ENCODE results near the gene DHRSX.
"Not testable (repeated sequence)": the region's sequence is repeated elsewhere in the genome, so short reads cannot be mapped to it uniquely, and the experiment has no call there.

DHRSX gene

DNA sequence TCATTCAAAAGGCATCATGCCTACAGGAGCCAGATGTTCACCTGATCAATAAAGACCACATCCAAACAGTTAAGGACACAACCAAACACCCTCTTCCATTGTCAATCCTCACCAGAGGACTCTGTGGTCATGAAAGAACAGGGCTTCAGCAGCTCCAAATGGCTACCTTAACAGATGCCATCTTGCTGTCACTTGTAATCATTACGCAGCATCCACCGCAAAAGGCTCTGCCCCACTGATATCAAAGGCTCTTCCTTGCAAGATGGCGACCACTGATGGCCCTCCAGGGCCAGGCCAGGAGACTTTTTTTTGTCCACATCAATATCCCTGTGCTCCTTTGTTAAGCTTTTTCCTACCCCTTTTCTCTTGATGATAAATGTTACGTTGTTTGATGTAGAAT is 157.4 kb downstream of the DHRSX start:
- DNase-seq, result no peak

DNA sequence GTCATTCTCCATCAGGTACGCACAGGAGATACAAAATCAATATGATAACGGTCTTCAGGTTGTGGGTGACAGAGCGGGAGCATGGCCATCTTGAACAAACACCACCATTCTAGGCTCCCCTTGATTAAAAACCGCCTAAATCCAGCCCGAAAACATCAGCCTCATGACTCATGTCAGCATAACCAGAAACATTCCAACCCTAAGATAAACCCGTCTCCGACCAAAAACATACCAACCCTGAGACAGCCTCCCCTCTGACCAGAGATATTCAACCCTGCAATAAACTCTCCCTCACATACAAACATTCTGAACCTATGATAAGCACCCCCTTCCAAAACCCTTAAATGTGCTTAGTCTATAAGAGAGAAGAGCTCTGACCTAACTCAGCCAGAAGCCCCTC is 157.9 kb downstream of the DHRSX start:
- DNase-seq, result peak; percentile 78

DNA sequence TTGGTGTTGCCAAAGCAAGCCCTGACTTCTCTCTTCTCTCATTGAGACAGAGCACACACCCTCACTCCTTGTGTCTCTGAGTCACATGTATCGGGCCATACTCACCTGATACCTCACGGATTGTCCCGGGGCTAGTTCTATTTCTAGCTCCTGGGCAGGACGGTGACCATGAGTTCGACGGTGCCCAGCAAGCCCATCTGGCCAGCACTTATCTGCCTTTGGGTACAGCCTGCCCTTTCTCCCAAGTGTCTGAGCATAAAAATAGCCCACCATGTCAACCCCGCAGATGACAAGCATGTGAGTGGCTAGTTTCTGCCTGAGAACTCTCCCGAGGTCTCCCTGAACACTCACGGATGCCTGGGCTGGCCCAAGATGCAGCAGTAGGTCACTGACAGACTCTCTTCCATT is 158.5 kb downstream of the DHRSX start:
- no peak for DNase-seq

DNA sequence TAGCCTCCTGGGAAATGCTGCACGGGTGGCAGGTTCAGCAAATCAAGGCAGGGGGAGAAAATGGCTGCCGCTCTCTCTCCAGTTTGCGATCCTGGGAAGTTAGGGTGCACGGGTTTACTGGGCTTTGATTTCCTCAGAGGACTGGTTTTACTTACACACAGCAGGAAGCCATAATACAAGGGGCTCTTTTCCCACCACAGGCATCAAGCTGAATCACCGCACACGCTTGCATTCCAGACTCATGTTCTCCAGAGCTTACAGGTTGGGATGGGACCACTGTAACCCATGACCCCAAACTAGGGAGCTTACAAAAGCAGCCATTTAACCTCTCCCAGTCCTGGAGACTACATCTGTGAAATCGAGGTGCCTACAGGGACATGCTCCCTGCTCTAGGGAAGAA is 159.8 kb downstream of the DHRSX start:
- DNase-seq, result peak; percentile 60

DNA sequence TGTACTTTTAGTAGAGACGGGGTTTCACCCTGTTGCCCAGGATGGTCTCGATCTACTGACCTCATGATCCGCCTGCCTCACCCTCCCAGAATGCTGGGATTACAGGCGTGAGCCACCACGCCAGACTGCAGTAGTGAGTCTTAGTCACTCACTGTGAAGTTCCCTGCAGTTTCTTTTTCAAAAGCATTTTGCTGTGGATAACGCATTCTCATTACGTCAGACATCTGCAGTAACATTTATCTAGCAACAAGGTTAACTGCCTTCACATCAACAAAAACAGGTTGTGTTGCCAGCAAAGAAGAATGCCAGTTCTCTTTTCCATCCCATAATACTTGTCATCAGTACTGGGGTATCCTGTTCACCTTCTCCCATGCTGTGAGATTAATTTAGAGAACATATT is 164.6 kb downstream of the DHRSX start:
- DNase-seq, result no peak

DNA sequence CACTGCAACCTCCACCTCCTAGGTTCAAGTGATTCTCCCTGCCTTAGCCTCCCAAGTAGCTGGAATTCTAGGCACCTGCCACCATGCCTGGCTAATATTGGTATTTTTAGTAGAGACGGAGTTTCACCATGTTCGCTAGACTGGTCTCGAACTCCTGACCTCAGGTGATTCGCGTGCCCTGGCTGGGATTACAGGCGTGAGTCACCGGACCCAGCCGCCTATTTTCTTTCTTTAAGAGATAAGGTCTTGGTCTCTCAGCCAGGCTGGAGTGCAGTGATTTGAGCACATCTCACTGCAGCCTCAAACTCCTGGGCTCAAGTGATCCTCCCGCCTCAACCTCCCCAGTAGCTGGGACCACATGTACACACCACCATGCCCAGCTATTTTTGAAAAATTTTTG is 166.5 kb downstream of the DHRSX start:
- DNase-seq, result peak; percentile 24

DNA sequence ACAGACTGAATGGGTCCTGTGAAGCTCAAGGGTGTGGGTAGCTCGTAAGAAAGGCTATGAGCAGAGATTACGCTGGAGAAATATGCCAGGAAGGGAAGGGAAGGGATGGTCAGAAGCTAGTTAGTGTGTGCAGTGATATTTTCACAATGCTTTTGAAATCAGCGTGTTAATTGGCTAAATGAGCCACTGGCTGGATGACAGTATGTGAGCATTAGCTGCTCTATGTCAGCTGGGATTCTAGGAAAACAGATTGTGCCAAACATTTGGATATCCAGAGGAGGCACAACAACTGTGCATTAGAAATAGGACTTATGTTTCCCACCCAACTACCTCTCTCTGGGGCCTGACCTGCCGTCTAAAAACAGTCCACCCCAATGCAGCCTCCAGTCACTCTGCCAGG is 168.5 kb downstream of the DHRSX start:
- no peak for DNase-seq

DNA sequence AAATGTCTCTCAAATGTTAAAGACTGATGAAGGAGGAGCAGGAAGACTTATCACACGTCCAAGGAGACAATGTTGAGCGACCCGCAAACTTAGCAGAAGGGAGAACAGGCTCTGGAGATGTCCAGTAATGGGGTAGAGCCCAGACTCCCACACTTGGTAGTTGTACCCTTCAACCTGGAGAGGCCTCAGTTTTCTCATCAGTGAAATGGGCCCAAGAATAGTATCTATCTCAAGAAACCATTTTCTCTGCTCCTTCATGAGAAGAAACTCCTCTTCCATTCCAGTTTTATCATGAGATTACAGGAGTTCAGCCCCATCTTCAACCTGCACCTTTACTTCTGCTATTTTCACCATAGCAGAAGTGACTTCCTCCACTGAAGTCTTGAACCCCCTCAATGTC is 169.9 kb downstream of the DHRSX start:
- DNase-seq, result no peak

DNA sequence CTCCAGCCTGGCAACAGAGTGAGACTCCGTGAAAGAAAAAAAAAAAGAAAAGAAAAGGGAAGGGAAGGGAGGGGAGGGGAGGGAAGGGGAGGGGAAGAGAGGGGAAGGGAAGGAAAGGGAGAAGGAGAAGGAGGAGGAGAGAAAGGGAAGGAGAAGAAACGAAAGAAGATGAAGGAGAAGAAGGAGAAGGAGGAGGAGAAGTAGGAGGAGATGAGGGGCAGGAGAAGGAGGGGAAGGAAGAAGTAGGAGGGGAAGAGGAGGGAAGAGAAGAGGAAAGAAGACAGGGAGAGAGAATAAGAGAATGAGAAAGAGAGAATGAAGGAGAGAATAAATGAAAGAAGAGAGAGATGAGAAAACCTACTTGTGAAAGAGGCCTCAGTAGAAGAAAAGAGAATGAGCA is 170.3 kb downstream of the DHRSX start:
- no peak for DNase-seq

DNA sequence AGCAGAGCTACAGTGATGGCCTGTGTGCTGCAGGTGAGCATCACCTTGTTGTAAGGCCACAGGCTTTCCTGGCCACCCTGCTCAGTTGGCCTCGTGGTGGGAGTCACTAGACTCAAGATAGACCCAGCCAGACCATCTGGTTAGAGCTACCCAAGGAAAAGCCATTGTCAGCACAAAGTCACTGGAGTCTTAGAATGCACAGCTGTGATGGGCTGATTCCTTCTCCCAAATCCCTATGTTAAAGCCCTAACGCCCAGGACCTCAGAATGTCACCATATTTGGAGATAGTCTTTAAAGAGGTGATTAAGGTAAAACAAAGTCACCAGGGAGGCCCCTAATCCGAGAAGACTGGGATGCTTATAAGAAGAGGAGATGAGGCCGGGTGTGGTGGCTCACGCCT is 173.4 kb downstream of the DHRSX start:
- DNase-seq, result no peak

DNA sequence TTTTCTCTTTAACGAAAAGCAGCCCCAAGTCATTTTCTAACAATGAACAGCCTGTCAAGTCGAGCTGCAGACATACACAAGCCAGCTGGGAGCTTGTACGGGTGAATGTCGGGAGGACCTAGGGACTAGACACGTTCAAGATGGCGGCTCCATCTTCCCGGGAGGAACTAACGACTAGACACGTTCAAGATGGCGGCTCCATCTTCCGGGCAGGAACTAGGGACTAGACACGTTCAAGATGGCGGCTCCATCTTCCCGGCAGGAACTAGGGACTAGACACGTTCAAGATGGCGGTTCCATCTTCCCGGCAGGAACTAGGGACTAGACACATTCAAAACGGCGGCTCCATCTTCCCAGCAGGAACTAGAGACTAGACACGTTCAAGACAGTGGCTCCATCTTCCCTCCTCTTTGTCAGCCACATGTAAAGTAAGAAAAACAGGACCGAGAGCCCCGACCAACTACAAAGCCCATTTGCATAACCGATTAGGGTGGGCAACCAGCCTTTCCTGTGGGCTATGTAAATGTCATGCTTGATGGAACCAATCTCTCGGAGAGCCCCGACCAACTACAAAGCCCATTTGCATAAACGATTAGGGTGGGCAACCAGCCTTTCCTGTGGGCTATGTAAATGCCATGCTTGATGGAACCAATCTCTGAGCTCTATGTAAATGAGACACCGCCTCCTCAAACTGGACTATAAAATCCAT is 175.5 kb downstream of the DHRSX start:
- DNase-seq, result peak; percentile 42

DNA sequence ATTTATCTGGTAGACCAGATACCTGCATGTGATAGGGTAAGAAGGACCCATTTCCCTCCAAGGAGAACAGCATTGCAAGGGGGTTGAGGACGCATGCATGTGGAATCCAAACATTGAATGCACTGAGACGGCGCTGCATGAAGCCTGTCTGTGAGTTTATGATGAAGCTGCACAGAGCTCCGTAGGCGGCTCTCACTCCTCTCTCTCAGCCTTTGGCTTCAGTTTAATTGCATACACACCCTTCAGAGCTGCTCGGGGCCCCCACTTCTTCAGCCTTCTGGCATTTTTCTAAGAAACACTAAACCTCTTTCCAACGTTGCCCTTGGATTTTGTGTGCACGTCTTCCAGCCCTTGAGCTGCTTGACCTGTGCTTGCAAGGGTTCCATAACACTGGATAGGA is 176.6 kb downstream of the DHRSX start:
- DNase-seq, result no peak

DNA sequence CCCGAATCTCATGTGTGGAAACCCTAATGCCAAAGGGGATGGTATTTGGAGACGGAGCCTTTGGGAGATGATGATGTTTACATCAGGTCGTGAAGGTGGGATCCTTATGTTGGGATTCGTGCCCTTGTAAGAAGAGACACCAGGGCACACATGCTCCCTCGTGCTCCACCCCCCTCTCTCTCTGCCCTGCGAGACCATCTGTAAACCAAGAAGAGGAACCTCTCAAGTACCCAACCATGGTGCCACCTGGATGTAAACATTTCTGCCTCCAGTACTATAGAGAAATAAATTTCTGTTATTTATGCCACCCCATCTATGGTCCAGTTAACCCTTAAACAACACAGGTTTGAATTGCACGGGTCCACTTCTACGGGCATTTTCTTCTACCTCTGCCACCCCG is 179.4 kb downstream of the DHRSX start:
- DNase-seq, result no peak

DNA sequence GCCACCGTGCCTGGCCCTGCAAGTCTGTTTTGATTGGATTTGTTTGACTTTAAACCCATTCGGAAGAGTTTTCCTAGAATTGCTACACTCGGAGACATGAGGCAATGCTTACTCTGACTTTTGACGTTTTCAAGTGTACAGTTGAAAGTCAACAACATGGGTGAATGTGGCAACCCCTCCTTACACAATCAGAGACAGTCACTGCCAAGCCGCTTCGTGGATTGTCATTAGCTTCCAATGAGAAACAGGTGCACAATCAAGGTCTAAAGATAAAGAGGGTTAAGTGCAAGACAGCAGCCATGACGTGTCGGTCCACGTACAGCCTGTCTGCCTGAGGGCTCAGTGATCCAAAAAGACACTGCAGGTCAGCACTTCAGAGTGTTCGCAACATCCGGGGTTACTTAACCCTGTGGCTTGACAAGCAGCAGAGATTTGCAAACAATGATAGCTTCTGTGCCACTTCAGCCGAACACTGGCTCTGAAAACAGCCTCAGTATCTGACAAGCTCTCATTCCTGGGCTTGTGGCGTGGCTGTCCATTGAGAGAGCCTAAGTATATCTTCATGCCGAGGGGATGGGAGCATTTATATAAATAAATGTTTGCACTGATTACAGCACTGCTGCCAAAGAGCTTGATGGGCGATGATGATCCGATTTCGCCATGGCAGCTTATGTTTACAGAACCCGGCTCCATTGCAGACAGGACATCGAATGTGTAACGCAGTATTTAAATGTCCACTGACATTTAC is 180.0 kb downstream of the DHRSX start:
- DNase-seq, result no peak

DNA sequence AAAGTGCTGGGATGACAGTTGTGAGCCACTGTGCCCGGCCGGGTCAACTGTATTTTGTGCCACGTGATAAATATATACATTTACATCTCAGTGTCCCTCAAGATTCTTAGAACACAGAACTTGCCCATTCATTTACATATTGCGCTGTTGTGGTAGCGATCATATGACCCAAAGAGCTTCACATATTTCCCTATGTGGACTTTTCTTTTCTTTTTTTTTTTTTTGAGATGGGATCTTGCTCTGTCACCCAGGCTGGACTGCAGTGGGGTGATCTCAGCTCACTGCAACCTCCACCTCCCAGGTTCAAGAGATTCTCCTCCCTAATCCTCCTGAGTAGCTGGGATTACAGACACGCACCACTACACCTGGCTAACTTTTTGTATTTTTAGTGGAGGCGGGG is 180.7 kb downstream of the DHRSX start:
- no peak for DNase-seq

DNA sequence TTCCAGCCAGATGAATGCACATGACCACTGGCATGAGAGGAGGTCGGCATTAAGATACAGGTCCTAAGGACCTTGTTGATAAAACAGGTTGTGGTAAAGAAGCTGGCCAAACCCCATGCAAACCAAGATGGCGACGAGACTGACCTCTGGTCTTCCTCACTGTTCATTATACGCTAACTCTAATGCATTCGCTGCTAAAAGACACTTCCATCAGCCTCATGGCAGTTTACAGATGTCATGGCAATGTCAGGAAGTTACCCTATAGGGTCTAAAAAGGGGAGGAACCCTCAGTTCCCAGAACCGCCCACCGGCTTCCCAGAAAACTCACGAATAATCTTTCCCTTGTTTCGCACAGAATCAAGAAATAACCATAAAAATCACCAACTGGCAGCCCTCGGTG is 182.4 kb downstream of the DHRSX start:
- no peak for DNase-seq

DNA sequence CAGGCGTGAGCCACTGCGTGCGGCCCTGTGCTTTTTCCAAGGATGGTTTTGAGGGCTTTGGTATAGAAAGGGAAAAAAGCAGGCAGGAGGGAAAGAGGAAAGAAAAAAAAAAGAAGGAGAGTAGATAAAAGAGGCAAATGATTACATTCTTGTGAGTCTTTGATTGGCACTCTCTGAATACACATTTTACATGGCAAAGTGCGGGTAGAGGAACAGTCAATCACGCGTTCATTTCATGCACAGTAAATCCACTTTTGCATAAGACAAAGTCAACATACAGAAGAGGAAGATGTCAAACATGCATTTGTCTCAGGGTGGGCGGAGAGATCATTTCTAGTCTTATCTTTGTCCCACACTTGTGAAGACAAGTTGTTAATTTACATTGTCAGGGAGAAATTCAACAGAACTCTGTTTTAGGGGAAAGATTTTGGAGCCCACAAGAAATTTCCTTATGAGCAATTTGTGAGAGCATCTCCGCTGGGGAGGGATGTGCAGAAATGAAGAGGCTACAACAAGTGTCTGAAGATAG is 183.2 kb downstream of the DHRSX start:
- DNase-seq, result no peak

DNA sequence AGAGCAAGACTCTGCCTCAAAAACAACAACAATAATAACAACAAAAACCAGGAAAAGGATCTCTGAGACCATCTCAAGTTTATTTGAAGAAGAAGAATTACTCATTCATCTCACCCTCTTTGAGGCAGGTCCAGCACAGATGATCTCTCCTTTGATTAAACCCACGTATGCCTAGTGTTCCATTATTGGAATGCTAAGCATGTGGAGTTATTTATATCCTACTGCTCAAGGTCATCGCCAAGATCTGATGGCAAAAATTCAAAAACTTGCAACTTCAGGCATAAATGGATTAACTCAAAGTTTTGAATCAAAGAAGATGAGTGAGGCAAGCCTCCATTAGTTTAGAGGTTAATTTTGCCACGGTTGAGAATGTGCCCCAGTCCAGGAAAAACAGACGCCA is 184.2 kb downstream of the DHRSX start:
- peak; percentile 44 for DNase-seq

DNA sequence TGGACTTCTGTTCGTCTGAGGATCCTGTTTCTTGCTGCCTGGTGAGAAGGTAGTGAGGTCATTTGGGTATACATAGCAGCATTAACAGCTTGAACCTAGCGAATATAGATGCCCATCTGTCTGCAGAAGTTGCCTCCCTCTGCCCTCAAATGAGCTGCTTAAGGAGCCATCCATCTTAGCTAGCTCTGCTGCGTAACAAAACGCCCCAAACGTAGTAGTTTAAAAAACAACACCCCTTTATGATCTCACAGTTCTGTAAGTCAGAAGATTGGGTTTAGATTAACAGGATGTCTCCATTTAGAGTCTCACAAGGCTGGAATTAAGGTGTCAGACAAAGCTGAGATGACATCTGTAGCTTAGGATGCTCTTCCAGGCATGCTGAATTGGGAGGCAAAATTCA is 185.3 kb downstream of the DHRSX start:
- DNase-seq, result no peak

DNA sequence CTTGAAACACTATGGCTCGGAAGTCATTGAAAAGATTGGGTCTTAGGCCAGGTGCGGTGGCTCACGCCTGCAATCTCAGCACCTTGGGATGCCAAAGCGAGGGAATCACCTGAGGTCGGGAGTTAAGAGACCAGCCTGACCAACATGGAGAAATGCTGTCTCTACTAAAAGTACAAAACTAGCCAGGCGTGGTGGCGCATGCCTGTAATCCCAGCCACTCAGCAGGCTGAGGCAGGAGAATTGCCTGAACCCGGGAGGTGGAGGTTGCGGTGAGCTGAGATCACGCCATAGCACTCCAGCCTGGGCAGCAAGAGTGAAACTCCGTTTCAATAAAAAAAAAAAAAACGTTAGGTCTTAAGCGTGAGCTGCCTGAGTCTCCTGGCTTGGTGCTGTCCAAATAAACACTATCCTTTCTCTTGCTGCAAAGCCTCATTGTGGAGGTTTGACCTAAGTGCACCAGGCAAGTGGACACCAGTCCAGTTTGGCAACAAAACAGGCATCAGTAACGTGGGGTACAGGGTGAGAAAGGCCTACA is 185.9 kb downstream of the DHRSX start:
- DNase-seq, result no peak

DNA sequence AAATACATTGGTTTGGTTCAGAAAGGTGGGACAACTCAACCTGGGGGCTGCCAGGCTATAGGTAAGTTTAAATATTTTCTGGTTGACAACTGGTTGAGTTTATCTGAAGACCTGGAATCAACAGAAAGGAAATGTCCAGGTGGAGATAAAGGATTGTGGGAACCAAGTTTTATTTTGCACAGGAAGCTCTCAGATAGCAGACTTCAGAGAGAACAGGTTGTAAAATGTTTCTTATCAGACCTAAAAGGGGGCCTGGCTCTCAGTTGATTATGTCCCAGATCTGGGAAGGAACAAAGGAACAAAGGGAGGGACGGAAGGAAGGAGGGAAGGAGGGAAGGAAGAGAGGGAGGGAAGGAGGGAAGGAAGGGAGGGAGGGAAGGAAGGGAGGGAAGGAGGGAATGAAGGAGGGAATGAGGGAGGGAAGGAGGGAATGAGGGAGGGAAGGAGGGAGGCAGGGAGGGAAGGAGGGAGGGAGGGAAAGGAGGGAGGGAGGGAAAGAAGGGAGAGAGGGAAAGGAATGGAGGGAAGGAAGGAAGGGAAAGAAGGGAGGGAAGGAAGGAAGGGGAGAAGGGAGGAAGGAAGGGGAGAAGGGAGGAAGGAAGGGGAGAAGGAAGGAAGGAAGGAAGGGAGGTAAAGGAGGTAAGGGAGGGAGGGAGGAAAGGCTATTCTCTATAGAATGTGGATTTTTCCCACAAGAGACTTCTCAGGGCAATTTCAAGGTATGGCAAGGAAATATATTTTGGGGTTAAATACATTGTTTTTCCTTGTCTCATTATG is 186.7 kb downstream of the DHRSX start:
- DNase-seq, result no peak

DNA sequence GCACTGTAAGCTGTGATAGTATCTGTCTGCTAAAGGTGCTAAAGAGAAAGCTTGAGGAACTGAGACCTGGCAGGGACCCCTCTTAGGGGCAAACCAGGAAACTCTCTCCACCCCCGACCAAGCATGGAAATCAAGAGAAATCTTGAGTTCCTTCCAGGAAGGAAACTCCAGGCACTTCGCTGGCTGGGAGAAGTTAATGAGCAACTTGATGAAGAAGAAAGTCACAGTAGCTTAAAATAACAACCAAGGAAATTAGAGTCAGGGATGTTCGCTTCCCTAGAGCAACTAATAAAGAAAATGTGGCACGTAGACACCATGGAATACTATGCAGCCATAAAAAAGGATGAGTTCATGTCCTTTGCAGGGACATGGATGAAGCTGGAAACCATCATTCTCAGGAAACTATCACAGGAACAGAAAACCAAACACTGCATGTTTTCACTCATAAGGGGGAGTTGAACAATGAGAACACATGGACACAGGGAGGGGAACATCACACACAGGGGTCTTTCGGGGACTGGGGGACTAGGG is 188.7 kb downstream of the DHRSX start:
- DNase-seq, result not testable (repeated sequence)

DNA sequence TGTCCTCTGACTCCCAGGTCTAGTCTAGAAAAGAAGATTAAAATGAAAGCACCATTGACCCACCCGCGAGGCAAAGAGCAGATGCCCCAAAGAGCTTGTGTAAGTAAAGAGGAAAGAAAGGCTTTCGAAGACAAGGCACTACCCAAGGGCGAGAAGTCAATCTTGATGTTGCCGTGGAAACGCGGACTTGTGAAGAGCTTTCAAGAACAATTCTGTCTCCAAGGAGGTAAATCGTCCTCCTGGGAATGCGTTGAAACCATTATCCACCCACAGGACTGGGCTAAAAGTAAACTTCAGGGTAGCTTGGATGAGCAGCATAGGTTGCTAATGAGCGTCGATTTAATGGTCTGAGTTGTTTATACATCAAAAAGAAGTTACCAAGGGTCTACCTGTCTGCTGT is 189.3 kb downstream of the DHRSX start:
- no peak for DNase-seq

Data from fibroblast of skin of right biceps (primary cell).